GM23338 (cell line): ENCODE measurements around the gene FKTN. TPM values are rescaled to one million over a fixed set of nuclear protein-coding genes. Genes with fewer than 3 reads are reported as not detected.

ENCODE experiments used
- ATAC-seq: fragments of 200-7000 bp; cut with Tn5 transposase; 3 replicates; pipeline ENCODE4 v1.9.1; 2020
- DNase-seq: peaks from one replicate; pipeline ENCODE4 v3.0.0-alpha.2; 2015; ENCODE audit warnings: low spot score
- H2AFZ ChIP-seq: fragments of 200-600 bp; sonication (generic); 2 replicates; pipeline ENCODE4 v1.8.0; 2016; ENCODE audit warnings: antibody characterized with exemption, mild to moderate bottlenecking, moderate library complexity
- H3F3A ChIP-seq: fragments of 200-600 bp; sonication (generic); replicated peaks from 2 replicates; pipeline ENCODE4 v1.8.0; 2017; ENCODE audit warnings: antibody characterized with exemption, mixed run types, low read depth
- H3K27ac ChIP-seq: fragments of 200-600 bp; sonication (generic); 2 replicates; pipeline ENCODE4 v1.6.1; 2016; ENCODE audit warnings: low read depth
- H3K27me3 ChIP-seq: fragments of 200-600 bp; sonication (generic); 2 replicates; pipeline ENCODE4 v1.8.0; 2016; ENCODE audit warnings: mild to moderate bottlenecking, mixed run types, moderate library complexity; ENCODE audit not compliant: insufficient read depth
- H3K36me3 ChIP-seq: fragments of 200-600 bp; sonication (generic); 2 replicates; pipeline ENCODE4 v1.8.0; 2016; ENCODE audit warnings: mild to moderate bottlenecking; ENCODE audit not compliant: insufficient read depth
- H3K4me1 ChIP-seq: fragments of 200-600 bp; sonication (generic); 2 replicates; pipeline ENCODE4 v1.8.0; 2016; ENCODE audit warnings: mild to moderate bottlenecking, moderate library complexity; ENCODE audit not compliant: insufficient read depth
- H3K4me2 ChIP-seq: fragments of 200-600 bp; sonication (generic); 2 replicates; pipeline ENCODE4 v1.7.1; 2017; ENCODE audit warnings: mixed run types
- H3K4me3 ChIP-seq: fragments of 200-600 bp; sonication (generic); 2 replicates; pipeline ENCODE4 v1.6.1; 2016; ENCODE audit warnings: mixed run types
- H3K79me2 ChIP-seq: fragments of 200-600 bp; sonication (generic); replicated peaks from 2 replicates; pipeline ENCODE4 v1.8.0; 2017; ENCODE audit warnings: mild to moderate bottlenecking; ENCODE audit not compliant: insufficient read depth
- H3K9me2 ChIP-seq: fragments of 200-600 bp; sonication (generic); 2 replicates; pipeline ENCODE4 v1.8.0; 2017; ENCODE audit not compliant: insufficient read depth
- H4K20me1 ChIP-seq: fragments of 200-600 bp; sonication (generic); replicated peaks from 2 replicates; pipeline ENCODE4 v1.8.0; 2017; ENCODE audit warnings: mild to moderate bottlenecking; ENCODE audit not compliant: insufficient read depth
- H3K27ac Mint-ChIP-seq: 2 replicates; pipeline ENCODE4 v1.8.0; 2020; ENCODE audit warnings: inconsistent platforms, mild to moderate bottlenecking, moderate library complexity, mixed read lengths
- H3K27me3 Mint-ChIP-seq: 3 replicates; pipeline ENCODE4 v1.8.0; 2022; ENCODE audit warnings: low read depth, mild to moderate bottlenecking, moderate library complexity, mixed read lengths, inconsistent platforms; ENCODE audit not compliant: insufficient read depth, poor library complexity
- H3K36me3 Mint-ChIP-seq: 3 replicates; pipeline ENCODE4 v1.8.0; 2021; ENCODE audit warnings: low read depth, mild to moderate bottlenecking, inconsistent platforms, moderate library complexity, mixed read lengths
- H3K4me1 Mint-ChIP-seq: 3 replicates; pipeline ENCODE4 v1.8.0; 2020; ENCODE audit warnings: mild to moderate bottlenecking, inconsistent platforms, mixed read lengths
- H3K4me3 Mint-ChIP-seq: 3 replicates; pipeline ENCODE4 v1.8.0; 2021; ENCODE audit warnings: moderate library complexity, mild to moderate bottlenecking, inconsistent platforms, mixed read lengths
- H3K9me3 Mint-ChIP-seq: 3 replicates; pipeline ENCODE4 v1.8.0; 2020; ENCODE audit warnings: moderate library complexity, mild to moderate bottlenecking, inconsistent platforms, mixed read lengths
- CREB1 ChIP-seq: fragments of 250-450 bp; sonication (Bioruptor Pico); IDR thresholded peaks from 2 replicates; pipeline ENCODE4 v1.5.0; 2020; ENCODE audit warnings: low read depth, mild to moderate bottlenecking, moderate library complexity
- EZH2 ChIP-seq: fragments of 200-600 bp; sonication (generic); IDR thresholded peaks from one replicate; pipeline ENCODE4 v1.8.0; 2017; ENCODE audit warnings: antibody characterized with exemption, mild to moderate bottlenecking, low read depth; ENCODE audit not compliant: unreplicated experiment
- EZH2phosphoT487 ChIP-seq: fragments of 200-600 bp; sonication (generic); IDR thresholded peaks from one replicate; pipeline ENCODE4 v1.8.1; 2018; ENCODE audit warnings: antibody characterized with exemption; ENCODE audit not compliant: unreplicated experiment
- JUNB ChIP-seq: IDR thresholded peaks from one replicate; pipeline ENCODE4 v1.6.1; 2016; ENCODE audit warnings: antibody characterized with exemption; ENCODE audit not compliant: unreplicated experiment
- POLR2AphosphoS5 ChIP-seq: IDR thresholded peaks from 2 replicates; pipeline ENCODE4 v1.6.1; 2016; ENCODE audit warnings: antibody characterized with exemption, low read depth
- STAT1 ChIP-seq: IDR thresholded peaks from one replicate; pipeline ENCODE4 v1.6.1; 2016; ENCODE audit warnings: antibody characterized with exemption; ENCODE audit not compliant: unreplicated experiment
- ZNF114 ChIP-seq: fragments of 250-450 bp; sonication (Bioruptor Pico); IDR thresholded peaks from 2 replicates; pipeline ENCODE4 v1.5.0; 2020; ENCODE audit warnings: mild to moderate bottlenecking, moderate library complexity
- ZNF331 ChIP-seq: fragments of 250-450 bp; sonication (Bioruptor Pico); IDR thresholded peaks from 2 replicates; pipeline ENCODE4 v1.5.0; 2020; ENCODE audit warnings: low read depth, mild to moderate bottlenecking, moderate library complexity
- polyA plus RNA-seq: library from polyadenylated mRNA; unstranded; fragments of >200 nt; fragmentation: Nextera tagmentation; extraction: Ambion mirVana; gene quantifications from 2 replicates; pipeline ENCODE4 v1.2.1, GENCODE V29; 2016
- total RNA-seq: library from RNA; depleted of rRNA; stranded (reverse); fragments of >200 nt; shearing (Covaris generic); gene quantifications from 2 replicates; pipeline ENCODE4 v1.2.3, GENCODE V29; 2014
- TF ChIP-seq, protein P1 (sequence below), 2 experiments: fragments of 200-600 bp in 1 of 2; sonication (generic) in 1 of 2; conservative IDR thresholded peaks; 2 replicates each; pipeline versions ENCODE4 v1.5.1 to v1.6.1; 2016 to 2017; ENCODE audit warnings: antibody characterized with exemption in 2 of 2, low read depth in 2 of 2, mild to moderate bottlenecking in 2 of 2, moderate library complexity in 1 of 2
- TF ChIP-seq, protein P2 (sequence below): fragments of 250-450 bp; sonication (Bioruptor Pico); IDR thresholded peaks from 2 replicates; pipeline ENCODE4 v1.5.0; 2020; ENCODE audit warnings: mild to moderate bottlenecking, moderate library complexity
- TF ChIP-seq, protein P3 (sequence below): IDR thresholded peaks from 2 replicates; pipeline ENCODE4 v1.6.1; 2016; ENCODE audit warnings: antibody characterized with exemption
- TF ChIP-seq, protein P4 (sequence below): IDR thresholded peaks from one replicate; pipeline ENCODE4 v1.6.1; 2018; ENCODE audit warnings: antibody characterized with exemption; ENCODE audit not compliant: unreplicated experiment

The FKTN gene
- total and polyA plus RNA-seq, 2 experiments from 2014 or later: 6.8 to 9.9 TPM

DNA sequence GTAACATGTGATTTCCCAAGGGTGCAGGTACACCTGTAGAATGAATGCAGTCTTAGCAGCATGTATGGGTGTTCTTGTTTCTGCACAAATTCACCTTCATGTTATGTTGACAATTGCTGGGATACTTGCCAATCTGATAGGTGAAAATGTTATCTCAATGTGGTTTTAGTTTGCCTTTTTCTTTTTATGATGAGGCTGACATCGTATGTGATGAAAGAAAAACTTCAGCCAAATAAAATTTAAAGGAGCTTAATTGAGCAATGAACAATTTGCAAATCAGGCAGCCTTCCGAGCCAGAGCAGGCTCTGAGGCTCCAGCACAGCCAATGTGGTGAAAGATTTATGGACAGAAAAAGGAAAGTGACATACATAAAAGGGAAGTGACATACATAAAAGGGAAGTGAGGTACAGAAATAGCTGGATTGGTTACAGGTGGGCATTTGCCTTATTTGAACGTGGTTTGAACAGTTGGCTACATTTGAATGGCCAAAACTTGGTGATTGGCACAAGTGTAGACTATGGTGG lies 114.8 kb downstream of the FKTN start:
- no peak for ATAC-seq
- Histone ChIP-seq H3K27me3 (no peaks in the 10 kb centered on the region), H3K4me2 (no peak overlapping the region), H4K20me1 (no peaks in the 10 kb centered on the region), H3K9me2 (no peaks in the 10 kb centered on the region), H3K79me2 (no peaks in the 10 kb centered on the region), H3K4me3 (no peak overlapping the region), H3F3A (no peaks in the 10 kb centered on the region), H3K36me3 (no peaks in the 10 kb centered on the region), H2AFZ (0 out of 2 replicates have a peak overlapping the region, but pooled peaks have one; percentile 8), H3K27ac (no peak overlapping the region), H3K4me1 (no peaks in the 10 kb centered on the region)
- Mint-ChIP-seq H3K27me3 (peaks cover 3% of the 10 kb centered on the region), H3K9me3 (no peaks in the 10 kb centered on the region), H3K27ac (no peak overlapping the region), H3K4me1 (peaks cover 5% of the 10 kb centered on the region; the same call in 2 of the 3 replicates), H3K36me3 (no peaks in the 10 kb centered on the region), H3K4me3 (no peak overlapping the region)
- no peak for TF ChIP-seq ZNF114
- no peak for TF ChIP-seq EZH2
- TF ChIP-seq, protein P1, sequence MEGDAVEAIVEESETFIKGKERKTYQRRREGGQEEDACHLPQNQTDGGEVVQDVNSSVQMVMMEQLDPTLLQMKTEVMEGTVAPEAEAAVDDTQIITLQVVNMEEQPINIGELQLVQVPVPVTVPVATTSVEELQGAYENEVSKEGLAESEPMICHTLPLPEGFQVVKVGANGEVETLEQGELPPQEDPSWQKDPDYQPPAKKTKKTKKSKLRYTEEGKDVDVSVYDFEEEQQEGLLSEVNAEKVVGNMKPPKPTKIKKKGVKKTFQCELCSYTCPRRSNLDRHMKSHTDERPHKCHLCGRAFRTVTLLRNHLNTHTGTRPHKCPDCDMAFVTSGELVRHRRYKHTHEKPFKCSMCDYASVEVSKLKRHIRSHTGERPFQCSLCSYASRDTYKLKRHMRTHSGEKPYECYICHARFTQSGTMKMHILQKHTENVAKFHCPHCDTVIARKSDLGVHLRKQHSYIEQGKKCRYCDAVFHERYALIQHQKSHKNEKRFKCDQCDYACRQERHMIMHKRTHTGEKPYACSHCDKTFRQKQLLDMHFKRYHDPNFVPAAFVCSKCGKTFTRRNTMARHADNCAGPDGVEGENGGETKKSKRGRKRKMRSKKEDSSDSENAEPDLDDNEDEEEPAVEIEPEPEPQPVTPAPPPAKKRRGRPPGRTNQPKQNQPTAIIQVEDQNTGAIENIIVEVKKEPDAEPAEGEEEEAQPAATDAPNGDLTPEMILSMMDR (conservative IDR thresholded peaks at IDR 0.05; ENCODE audit: low read depth in 2 of 2): no peak
- TF ChIP-seq, protein P2, sequence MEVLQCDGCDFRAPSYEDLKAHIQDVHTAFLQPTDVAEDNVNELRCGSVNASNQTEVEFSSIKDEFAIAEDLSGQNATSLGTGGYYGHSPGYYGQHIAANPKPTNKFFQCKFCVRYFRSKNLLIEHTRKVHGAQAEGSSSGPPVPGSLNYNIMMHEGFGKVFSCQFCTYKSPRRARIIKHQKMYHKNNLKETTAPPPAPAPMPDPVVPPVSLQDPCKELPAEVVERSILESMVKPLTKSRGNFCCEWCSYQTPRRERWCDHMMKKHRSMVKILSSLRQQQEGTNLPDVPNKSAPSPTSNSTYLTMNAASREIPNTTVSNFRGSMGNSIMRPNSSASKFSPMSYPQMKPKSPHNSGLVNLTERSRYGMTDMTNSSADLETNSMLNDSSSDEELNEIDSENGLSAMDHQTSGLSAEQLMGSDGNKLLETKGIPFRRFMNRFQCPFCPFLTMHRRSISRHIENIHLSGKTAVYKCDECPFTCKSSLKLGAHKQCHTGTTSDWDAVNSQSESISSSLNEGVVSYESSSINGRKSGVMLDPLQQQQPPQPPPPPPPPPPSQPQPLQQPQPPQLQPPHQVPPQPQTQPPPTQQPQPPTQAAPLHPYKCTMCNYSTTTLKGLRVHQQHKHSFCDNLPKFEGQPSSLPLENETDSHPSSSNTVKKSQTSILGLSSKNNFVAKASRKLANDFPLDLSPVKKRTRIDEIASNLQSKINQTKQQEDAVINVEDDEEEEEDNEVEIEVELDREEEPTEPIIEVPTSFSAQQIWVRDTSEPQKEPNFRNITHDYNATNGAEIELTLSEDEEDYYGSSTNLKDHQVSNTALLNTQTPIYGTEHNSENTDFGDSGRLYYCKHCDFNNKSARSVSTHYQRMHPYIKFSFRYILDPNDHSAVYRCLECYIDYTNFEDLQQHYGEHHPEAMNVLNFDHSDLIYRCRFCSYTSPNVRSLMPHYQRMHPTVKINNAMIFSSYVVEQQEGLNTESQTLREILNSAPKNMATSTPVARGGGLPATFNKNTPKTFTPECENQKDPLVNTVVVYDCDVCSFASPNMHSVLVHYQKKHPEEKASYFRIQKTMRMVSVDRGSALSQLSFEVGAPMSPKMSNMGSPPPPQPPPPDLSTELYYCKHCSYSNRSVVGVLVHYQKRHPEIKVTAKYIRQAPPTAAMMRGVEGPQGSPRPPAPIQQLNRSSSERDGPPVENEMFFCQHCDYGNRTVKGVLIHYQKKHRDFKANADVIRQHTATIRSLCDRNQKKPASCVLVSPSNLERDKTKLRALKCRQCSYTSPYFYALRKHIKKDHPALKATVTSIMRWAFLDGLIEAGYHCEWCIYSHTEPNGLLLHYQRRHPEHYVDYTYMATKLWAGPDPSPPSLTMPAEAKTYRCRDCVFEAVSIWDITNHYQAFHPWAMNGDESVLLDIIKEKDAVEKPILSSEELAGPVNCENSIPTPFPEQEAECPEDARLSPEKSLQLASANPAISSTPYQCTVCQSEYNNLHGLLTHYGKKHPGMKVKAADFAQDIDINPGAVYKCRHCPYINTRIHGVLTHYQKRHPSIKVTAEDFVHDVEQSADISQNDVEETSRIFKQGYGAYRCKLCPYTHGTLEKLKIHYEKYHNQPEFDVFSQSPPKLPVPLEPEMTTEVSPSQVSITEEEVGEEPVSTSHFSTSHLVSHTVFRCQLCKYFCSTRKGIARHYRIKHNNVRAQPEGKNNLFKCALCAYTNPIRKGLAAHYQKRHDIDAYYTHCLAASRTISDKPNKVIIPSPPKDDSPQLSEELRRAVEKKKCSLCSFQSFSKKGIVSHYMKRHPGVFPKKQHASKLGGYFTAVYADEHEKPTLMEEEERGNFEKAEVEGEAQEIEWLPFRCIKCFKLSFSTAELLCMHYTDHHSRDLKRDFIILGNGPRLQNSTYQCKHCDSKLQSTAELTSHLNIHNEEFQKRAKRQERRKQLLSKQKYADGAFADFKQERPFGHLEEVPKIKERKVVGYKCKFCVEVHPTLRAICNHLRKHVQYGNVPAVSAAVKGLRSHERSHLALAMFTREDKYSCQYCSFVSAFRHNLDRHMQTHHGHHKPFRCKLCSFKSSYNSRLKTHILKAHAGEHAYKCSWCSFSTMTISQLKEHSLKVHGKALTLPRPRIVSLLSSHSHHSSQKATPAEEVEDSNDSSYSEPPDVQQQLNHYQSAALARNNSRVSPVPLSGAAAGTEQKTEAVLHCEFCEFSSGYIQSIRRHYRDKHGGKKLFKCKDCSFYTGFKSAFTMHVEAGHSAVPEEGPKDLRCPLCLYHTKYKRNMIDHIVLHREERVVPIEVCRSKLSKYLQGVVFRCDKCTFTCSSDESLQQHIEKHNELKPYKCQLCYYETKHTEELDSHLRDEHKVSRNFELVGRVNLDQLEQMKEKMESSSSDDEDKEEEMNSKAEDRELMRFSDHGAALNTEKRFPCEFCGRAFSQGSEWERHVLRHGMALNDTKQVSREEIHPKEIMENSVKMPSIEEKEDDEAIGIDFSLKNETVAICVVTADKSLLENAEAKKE (CRISPR knock-in tag): no peak
- no peak for TF ChIP-seq JUNB
- TF ChIP-seq, protein P3, sequence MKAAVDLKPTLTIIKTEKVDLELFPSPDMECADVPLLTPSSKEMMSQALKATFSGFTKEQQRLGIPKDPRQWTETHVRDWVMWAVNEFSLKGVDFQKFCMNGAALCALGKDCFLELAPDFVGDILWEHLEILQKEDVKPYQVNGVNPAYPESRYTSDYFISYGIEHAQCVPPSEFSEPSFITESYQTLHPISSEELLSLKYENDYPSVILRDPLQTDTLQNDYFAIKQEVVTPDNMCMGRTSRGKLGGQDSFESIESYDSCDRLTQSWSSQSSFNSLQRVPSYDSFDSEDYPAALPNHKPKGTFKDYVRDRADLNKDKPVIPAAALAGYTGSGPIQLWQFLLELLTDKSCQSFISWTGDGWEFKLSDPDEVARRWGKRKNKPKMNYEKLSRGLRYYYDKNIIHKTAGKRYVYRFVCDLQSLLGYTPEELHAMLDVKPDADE: no peak
- no peak for TF ChIP-seq CREB1 (CRISPR knock-in tag)
- TF ChIP-seq, protein P4, sequence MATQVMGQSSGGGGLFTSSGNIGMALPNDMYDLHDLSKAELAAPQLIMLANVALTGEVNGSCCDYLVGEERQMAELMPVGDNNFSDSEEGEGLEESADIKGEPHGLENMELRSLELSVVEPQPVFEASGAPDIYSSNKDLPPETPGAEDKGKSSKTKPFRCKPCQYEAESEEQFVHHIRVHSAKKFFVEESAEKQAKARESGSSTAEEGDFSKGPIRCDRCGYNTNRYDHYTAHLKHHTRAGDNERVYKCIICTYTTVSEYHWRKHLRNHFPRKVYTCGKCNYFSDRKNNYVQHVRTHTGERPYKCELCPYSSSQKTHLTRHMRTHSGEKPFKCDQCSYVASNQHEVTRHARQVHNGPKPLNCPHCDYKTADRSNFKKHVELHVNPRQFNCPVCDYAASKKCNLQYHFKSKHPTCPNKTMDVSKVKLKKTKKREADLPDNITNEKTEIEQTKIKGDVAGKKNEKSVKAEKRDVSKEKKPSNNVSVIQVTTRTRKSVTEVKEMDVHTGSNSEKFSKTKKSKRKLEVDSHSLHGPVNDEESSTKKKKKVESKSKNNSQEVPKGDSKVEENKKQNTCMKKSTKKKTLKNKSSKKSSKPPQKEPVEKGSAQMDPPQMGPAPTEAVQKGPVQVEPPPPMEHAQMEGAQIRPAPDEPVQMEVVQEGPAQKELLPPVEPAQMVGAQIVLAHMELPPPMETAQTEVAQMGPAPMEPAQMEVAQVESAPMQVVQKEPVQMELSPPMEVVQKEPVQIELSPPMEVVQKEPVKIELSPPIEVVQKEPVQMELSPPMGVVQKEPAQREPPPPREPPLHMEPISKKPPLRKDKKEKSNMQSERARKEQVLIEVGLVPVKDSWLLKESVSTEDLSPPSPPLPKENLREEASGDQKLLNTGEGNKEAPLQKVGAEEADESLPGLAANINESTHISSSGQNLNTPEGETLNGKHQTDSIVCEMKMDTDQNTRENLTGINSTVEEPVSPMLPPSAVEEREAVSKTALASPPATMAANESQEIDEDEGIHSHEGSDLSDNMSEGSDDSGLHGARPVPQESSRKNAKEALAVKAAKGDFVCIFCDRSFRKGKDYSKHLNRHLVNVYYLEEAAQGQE: no peak
- no peak for TF ChIP-seq STAT1
- TF ChIP-seq ZNF331 (CRISPR knock-in tag): no peak
- no peak for TF ChIP-seq EZH2phosphoT487
- no peak for TF ChIP-seq POLR2AphosphoS5
- DNase-seq: no peak
